GM23248 (cell line): ENCODE data around the gene OR2V2.

Experiments
- EZH2 ChIP-seq: fragments of 200-600 bp; sonication (generic); IDR thresholded peaks from 2 replicates; pipeline ENCODE4 v1.6.1; 2018; ENCODE audit warnings: antibody characterized with exemption, mild to moderate bottlenecking; ENCODE audit not compliant: insufficient read depth, poor library complexity, severe bottlenecking
- EZH2phosphoT487 ChIP-seq: fragments of 200-600 bp; sonication (generic); IDR thresholded peaks from 2 replicates; pipeline ENCODE4 v1.6.1; 2018; ENCODE audit warnings: antibody characterized with exemption, moderate library complexity, mild to moderate bottlenecking, low read depth; ENCODE audit not compliant: insufficient read depth

DNA sequence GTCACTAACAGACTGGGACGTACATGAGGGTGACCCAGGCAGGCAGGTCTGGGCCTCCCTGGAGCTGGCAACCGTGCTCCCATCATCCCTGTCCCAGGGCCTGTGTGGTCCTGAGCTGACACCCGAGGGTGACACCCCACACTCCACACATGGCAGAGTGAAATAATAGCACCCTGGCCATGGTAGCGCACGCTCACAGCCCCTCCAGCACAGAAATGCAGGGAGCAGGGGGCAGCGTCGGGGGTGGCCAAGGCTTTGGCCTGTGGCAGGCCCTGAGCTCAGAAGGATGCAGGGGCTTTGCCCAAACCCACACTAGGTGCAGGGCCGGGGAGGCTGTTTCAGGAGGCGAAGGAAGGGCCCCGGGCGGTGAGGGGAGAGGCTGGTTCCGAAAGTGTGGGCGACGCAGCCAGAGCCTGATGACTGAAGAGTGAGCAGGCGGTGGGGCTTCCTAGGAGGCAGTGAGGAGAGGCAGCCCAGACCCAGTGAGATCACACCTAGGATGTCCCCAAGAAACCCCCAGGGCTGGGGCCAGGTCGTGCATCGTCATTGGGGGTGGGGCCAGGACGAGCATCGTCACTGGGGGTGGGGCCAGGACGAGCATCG, 12.9 kb downstream of the OR2V2 start:
- TF ChIP-seq EZH2phosphoT487 (no peak), EZH2 (no peak)
